ENCODE measurements around the gene VPREB3. TPM values are rescaled to one million over a fixed set of nuclear protein-coding genes. Genes with fewer than 3 reads are reported as not detected.

VPREB3 gene
- total RNA-seq, 1 donor from 2014 or later = not detected

DNA sequence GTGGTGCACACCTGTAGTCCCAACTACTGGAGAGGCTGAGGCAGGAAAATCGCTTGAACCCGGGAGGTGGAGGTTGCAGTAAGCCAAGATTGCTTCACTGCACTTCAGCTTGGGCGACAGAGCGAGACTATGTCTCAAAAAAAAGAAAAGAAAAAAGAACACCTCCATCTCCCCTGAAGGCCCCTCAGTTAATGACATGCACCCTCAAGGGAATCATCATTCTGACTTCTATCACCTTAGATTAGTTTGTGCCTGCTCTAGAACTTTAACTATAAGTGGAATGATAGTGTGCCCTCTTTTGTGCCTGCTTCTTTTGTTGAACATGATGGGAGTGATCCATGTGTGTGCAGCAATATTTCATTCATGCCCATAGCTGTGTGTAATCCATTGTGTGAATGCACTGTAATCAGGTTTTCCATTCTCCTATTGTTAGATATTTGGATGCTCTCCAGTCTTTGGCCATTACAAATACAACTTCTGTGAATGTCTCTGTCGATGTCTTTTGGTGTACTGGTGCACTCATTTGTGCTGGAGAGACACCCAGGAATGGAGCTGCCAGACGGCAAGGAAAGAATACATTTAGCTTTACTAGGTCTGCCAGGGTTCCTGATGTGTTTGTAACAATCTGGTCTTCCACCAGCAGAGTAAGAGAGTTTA, 883 bp upstream of the VPREB3 start:
- DNase-seq (ENCODE audit: low read depth) = no peak
- H3K4me3 ChIP-seq (ENCODE audit: low read depth, low read length) = no peak overlapping the region
- no peak for TF ChIP-seq CTCF (conservative IDR thresholded peaks at IDR 0.05; ENCODE audit: low read depth, low read length)

GRCh38 chr22:23753385-23753784, 840 bp downstream of the VPREB3 start:
- H3K4me3 ChIP-seq (ENCODE audit: low read depth, low read length) = no peak overlapping the region
- DNase-seq (ENCODE audit: low read depth) = no peak
- no peak for TF ChIP-seq CTCF (conservative IDR thresholded peaks at IDR 0.05; ENCODE audit: low read depth, low read length)

- no peak overlapping the region for H3K4me3 ChIP-seq (ENCODE audit: low read depth, low read length)
- DNase-seq (ENCODE audit: low read depth) = no peak
- no peak for TF ChIP-seq CTCF (conservative IDR thresholded peaks at IDR 0.05; ENCODE audit: low read depth, low read length)
Observed at GRCh38 chr22:23752750-23753149, 1.5 kb downstream of the VPREB3 start.

GRCh38 chr22:23752090-23752691, 2.0 kb downstream of the VPREB3 start:
- peak overlapping the region; percentile 69 for H3K4me3 ChIP-seq (ENCODE audit: low read depth, low read length)
- TF ChIP-seq CTCF (conservative IDR thresholded peaks at IDR 0.05; ENCODE audit: low read depth, low read length) = no peak
- no peak for DNase-seq (ENCODE audit: low read depth)

DNA sequence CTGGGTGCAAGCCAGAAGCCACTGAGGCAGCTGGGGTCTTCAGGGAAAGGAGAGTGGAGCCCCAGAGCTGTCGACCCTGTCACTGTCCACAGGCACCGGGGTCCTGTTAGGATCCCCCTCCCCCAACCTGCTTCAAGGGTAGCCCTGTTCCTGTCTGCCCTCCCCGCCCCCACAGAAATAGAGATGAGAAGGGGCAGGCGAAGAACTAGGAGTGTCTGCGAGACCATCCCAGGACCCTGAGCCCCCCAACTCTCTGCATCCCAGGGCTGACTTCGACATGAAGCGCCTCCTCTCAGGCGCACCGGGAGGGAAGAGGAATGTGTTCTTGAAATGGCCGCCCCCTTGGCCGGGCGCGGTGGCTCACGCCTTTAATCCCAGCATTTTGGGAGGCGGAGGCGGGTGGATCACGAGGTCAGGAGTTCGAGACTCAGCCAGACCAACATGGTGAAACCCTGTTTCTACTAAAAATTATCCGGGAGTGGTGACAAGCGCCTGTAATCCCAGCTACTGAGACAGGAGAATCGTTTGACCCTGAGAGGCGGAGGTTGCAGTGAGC, 2.7 kb downstream of the VPREB3 start:
- no peak for TF ChIP-seq CTCF (conservative IDR thresholded peaks at IDR 0.05; ENCODE audit: low read depth, low read length)
- H3K4me3 ChIP-seq (ENCODE audit: low read depth, low read length) = peak overlapping the region; percentile 69
- no peak for DNase-seq (ENCODE audit: low read depth)

GRCh38 chr22:23750714-23751440, 3.3 kb downstream of the VPREB3 start, which contains the start of gene ZNF70:
TSS of gene ZNF70 (minus strand) at chr22:23751112. CDS start at chr22:23745140, 5,972 bp downstream.
- TF ChIP-seq CTCF (conservative IDR thresholded peaks at IDR 0.05; ENCODE audit: low read depth, low read length) = peak; percentile 27
- peak within 1 kb of the TSS; percentile 69 for H3K4me3 ChIP-seq (ENCODE audit: low read depth, low read length)
- DNase-seq (ENCODE audit: low read depth) = no peak

Measured in epithelial cell of proximal tubule (primary cell).